GM12878 (cell line): ENCODE results near the gene RPL29. TPM values are rescaled to one million over a fixed set of nuclear protein-coding genes. Genes with fewer than 3 reads are reported as not detected.

Experiments used
- ATAC-seq: fragments of 200-7000 bp; cut with Tn5 transposase; 3 replicates; pipeline ENCODE4 v1.9.1; 2020; ENCODE audit warnings: mild to moderate bottlenecking, moderate library complexity
- BruUV-seq: library from RNA; stranded (reverse); fragments of 400-500 nt; replicated peaks from 2 replicates; lab custom pipeline; 2021; lab: Mats Ljungman, UMichigan
- CTCF ChIA-PET: fragments of 300-600 bp; sonication (Branson Sonifier 250); formaldehyde crosslinking; extraction: SDS; loops from one replicate; lab custom pipeline; 2021; ENCODE audit warnings: inconsistent platforms; lab: Yijun Ruan, JAX
- POLR2A ChIA-PET: fragments of 350-600 bp; formaldehyde crosslinking; extraction: SDS; loops from one replicate; lab custom pipeline; 2021; ENCODE audit warnings: inconsistent platforms; lab: Charles Lee
- RAD21 ChIA-PET: fragments of 300-600 bp; sonication (Branson Sonifier 250); formaldehyde crosslinking; loops from one replicate; lab custom pipeline; 2023; ENCODE audit warnings: antibody characterized with exemption; ENCODE audit not compliant: unreplicated experiment; lab: Charles Lee
- SMC1A ChIA-PET: fragments of 300-600 bp; sonication (Branson Sonifier 250); formaldehyde crosslinking; loops from one replicate; lab custom pipeline; 2023; ENCODE audit not compliant: unreplicated experiment, uncharacterized antibody; lab: Charles Lee
- DNase-seq: peaks from one replicate; pipeline ENCODE4 v3.0.0-alpha.2; 2011; ENCODE audit warnings: low read depth, low spot score
- FAIRE-seq: peaks from 3 replicates; lab custom pipeline; 2011; peaks lifted over from hg19 to GRCh38; lab: Jason Lieb, UNC
- H2AFZ ChIP-seq: 2 replicates; pipeline ENCODE4 v1.6.0; 2011; ENCODE audit warnings: low read depth, low read length, control low read depth; ENCODE audit not compliant: control insufficient read depth
- H3K27ac ChIP-seq: 2 replicates; pipeline ENCODE4 v1.5.1; 2011; ENCODE audit warnings: control low read depth; ENCODE audit not compliant: control insufficient read depth, insufficient read depth
- H3K27me3 ChIP-seq, 2 experiments: replicated peaks in 1 of 2; 2 replicates each; pipeline versions ENCODE4 v1.6.0 to v1.6.1; 2011; ENCODE audit warnings: low read length in 1 of 2; ENCODE audit not compliant: control insufficient read depth in 2 of 2, insufficient read depth in 2 of 2
- H3K36me3 ChIP-seq, 2 experiments: 2 replicates each; pipeline ENCODE4 v1.5.1; 2011; ENCODE audit warnings: low read length in 1 of 2; ENCODE audit not compliant: control insufficient read depth in 2 of 2, insufficient read depth in 2 of 2
- H3K4me1 ChIP-seq: 2 replicates; pipeline ENCODE4 v1.6.1; 2011; ENCODE audit warnings: mild to moderate bottlenecking, low read length, moderate library complexity, mixed read lengths; ENCODE audit not compliant: control insufficient read depth, insufficient read depth
- H3K4me2 ChIP-seq: 2 replicates; pipeline ENCODE4 v1.6.0; 2011; ENCODE audit warnings: control low read depth; ENCODE audit not compliant: control insufficient read depth, insufficient read depth
- H3K4me3 ChIP-seq: fragments of 200-600 bp; sonication (generic); 2 replicates; pipeline ENCODE4 v1.5.1; 2016
- H3K79me2 ChIP-seq: 2 replicates; pipeline ENCODE4 v1.6.0; 2011; ENCODE audit warnings: low read length; ENCODE audit not compliant: control insufficient read depth, insufficient read depth
- H3K9ac ChIP-seq: 2 replicates; pipeline ENCODE4 v1.8.0; 2011; ENCODE audit warnings: low read length, control low read depth, mixed read lengths; ENCODE audit not compliant: control insufficient read depth, insufficient read depth
- H3K9me3 ChIP-seq: replicated peaks from 3 replicates; pipeline ENCODE4 v1.5.1; 2011; ENCODE audit warnings: mild to moderate bottlenecking, low read length; ENCODE audit not compliant: control insufficient read depth, insufficient read depth
- H4K20me1 ChIP-seq: 2 replicates; pipeline ENCODE4 v1.6.0; 2011; ENCODE audit not compliant: control insufficient read depth, insufficient read depth
- DPF2 ChIP-seq: fragments of 450-650 bp; IDR thresholded peaks from 2 replicates; pipeline ENCODE4 v1.6.1; 2017; ENCODE audit warnings: mild to moderate bottlenecking
- FOXM1 ChIP-seq: IDR thresholded peaks from 2 replicates; pipeline ENCODE4 v1.6.1; 2012; ENCODE audit warnings: low read depth, mild to moderate bottlenecking, inconsistent platforms, low read length, moderate library complexity
- NFXL1 ChIP-seq: fragments of 450-650 bp; IDR thresholded peaks from 2 replicates; pipeline ENCODE4 v1.6.1; 2017; ENCODE audit warnings: antibody characterized with exemption, mild to moderate bottlenecking, borderline replicate concordance
- RELA ChIP-seq: fragments of 450-650 bp; IDR thresholded peaks from 2 replicates; pipeline ENCODE4 v1.8.0; 2014; ENCODE audit warnings: borderline replicate concordance; ENCODE audit not compliant: partially characterized antibody
- RFX5 ChIP-seq: IDR thresholded peaks from 2 replicates; pipeline ENCODE4 v1.6.1; 2011; ENCODE audit warnings: low read depth, low read length, improper control_type of control experiment
- RUNX3 ChIP-seq: IDR thresholded peaks from 2 replicates; pipeline ENCODE4 v1.6.1; 2012; ENCODE audit warnings: low read length, inconsistent platforms
- SMAD5 ChIP-seq: IDR thresholded peaks from 2 replicates; pipeline ENCODE4 v1.6.1; 2016; ENCODE audit warnings: antibody characterized with exemption, low read depth
- SMC3 ChIP-seq: IDR thresholded peaks from 2 replicates; pipeline ENCODE4 v1.6.1; 2011; ENCODE audit warnings: low read length, improper control_type of control experiment, borderline replicate concordance
- SREBF1 ChIP-seq: IDR thresholded peaks from 2 replicates; pipeline ENCODE4 v1.6.1; 2012; ENCODE audit warnings: mild to moderate bottlenecking, low read length
- TCF7 ChIP-seq: IDR thresholded peaks from 2 replicates; pipeline ENCODE4 v1.6.1; 2014; ENCODE audit warnings: antibody characterized with exemption, borderline replicate concordance
- ZNF217 ChIP-seq: fragments of 450-650 bp; IDR thresholded peaks from 2 replicates; pipeline ENCODE4 v1.6.1; 2017; ENCODE audit warnings: antibody characterized with exemption, mild to moderate bottlenecking
- ZNF24 ChIP-seq: fragments of 450-650 bp; IDR thresholded peaks from 2 replicates; pipeline ENCODE4 v1.6.1; 2017; ENCODE audit warnings: antibody characterized with exemption, mild to moderate bottlenecking
- ZNF274 ChIP-seq: IDR thresholded peaks from one replicate; pipeline ENCODE4 v1.8.0; 2011; ENCODE audit not compliant: insufficient read length, insufficient read depth
- WGBS: methylation state at CpG from one replicate; pipeline ENCODE4 v1.1.6; 2016; ENCODE audit warnings: low lambda C conversion rate; ENCODE audit not compliant: insufficient replicate concordance, insufficient coverage; ENCODE audit errors: missing lambda C conversion rate; 5-methylcytosine and 5-hydroxymethylcytosine counted together
- in situ Hi-C: fragments of 300-500 bp; cut with MboI; formaldehyde crosslinking; loops from 9 replicates; pipeline ENCODE4 v1.14.3; 2018; ENCODE audit warnings: mixed read lengths
- intact Hi-C: fragments of 100-400 bp; cut with micrococcal nuclease; formaldehyde crosslinking; loops from one replicate; pipeline ENCODE4 v1.14.2; 2022; ENCODE audit not compliant: unreplicated experiment
- polyA plus RNA-seq, 11 experiments: library from polyadenylated mRNA; depleted of rRNA in 4 of 11; unstranded in 6 of 11; stranded (reverse) in 5 of 11; fragments of >200 nt; fragmentation: Nextera tagmentation in 4 of 11; fragmentation: Illumina TruSeq in 1 of 11; extraction: Ambion mirVana in 4 of 11; extraction: Trizol in 1 of 11; gene quantifications; 1 replicate in 1 of 11; 2 replicates in 10 of 11; pipeline versions ENCODE4 v1.2.1 to v1.2.3, GENCODE V29; 2011 to 2016; ENCODE audit warnings: inconsistent platforms in 2 of 11, missing spikeins in 2 of 11, low read depth in 1 of 11
- total RNA-seq, 4 experiments: library from RNA; depleted of rRNA in 3 of 4; stranded (reverse); fragments of >200 nt in 3 of 4; fragmentation: Illumina TruSeq in 1 of 4; extraction: Trizol in 1 of 4; gene quantifications; 2 replicates each; pipeline versions ENCODE4 v1.2.1 to v1.2.3, GENCODE V29; 2013 to 2021
- TF ChIP-seq, protein P1 (sequence below): fragments of 450-650 bp; formaldehyde crosslinking; IDR thresholded peaks from 2 replicates; pipeline ENCODE4 v1.4.0; 2022; ENCODE audit warnings: mild to moderate bottlenecking, moderate library complexity
- TF ChIP-seq, protein P2 (sequence below): fragments of 450-650 bp; IDR thresholded peaks from 2 replicates; pipeline ENCODE4 v1.6.1; 2017; ENCODE audit warnings: borderline replicate concordance
- TF ChIP-seq, protein P3 (sequence below): IDR thresholded peaks from 2 replicates; pipeline ENCODE4 v1.6.1; 2012; ENCODE audit warnings: low read length, inconsistent platforms
- TF ChIP-seq, protein P4 (sequence below): IDR thresholded peaks from 2 replicates; pipeline ENCODE4 v1.6.1; 2012; ENCODE audit warnings: low read depth, low read length, improper control_type of control experiment
- TF ChIP-seq, protein P5 (sequence below): fragments of 450-650 bp; conservative IDR thresholded peaks from 2 replicates; pipeline ENCODE4 v1.6.1; 2017; ENCODE audit warnings: mild to moderate bottlenecking, moderate library complexity

Gene RPL29
- total and polyA plus RNA-seq, 10 of the 15 experiments (the other 5 are each of a cell fraction or from before 2014, with no cell fraction given): 1,053 to 2,477 (median 1,657) TPM

DNA sequence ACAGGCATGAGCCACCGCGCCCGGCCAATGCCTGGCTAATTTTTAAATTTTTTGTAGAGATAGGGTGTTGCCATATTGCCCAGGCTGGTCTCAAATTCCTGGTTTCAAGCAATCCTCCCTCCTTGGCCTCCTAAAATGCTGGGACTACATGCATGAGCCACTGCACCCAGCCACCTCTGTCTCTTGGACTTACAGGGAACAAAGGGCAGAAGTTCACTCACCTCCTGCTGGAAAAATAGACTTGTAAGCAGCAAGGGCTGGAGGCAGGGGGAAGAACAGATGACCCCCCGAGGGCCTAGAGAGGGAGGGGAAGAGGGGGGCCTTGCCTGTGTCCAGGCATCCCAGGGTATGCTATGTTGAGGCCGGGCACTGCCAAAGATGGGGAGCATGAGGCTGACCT lies 38.5 kb upstream of the RPL29 start:
- BruUV-seq: no TSS peak
- FAIRE-seq: no peak
- TF ChIP-seq SREBF1 (no peak), FOXM1 (no peak), TCF7 (no peak), ZNF24 (no peak), SMC3 (no peak), RELA (no peak), DPF2 (no peak), SMAD5 (no peak), ZNF274 (no peak), ZNF217 (no peak), RFX5 (no peak), NFXL1 (no peak), RUNX3 (no peak)
- TF ChIP-seq, protein P1, sequence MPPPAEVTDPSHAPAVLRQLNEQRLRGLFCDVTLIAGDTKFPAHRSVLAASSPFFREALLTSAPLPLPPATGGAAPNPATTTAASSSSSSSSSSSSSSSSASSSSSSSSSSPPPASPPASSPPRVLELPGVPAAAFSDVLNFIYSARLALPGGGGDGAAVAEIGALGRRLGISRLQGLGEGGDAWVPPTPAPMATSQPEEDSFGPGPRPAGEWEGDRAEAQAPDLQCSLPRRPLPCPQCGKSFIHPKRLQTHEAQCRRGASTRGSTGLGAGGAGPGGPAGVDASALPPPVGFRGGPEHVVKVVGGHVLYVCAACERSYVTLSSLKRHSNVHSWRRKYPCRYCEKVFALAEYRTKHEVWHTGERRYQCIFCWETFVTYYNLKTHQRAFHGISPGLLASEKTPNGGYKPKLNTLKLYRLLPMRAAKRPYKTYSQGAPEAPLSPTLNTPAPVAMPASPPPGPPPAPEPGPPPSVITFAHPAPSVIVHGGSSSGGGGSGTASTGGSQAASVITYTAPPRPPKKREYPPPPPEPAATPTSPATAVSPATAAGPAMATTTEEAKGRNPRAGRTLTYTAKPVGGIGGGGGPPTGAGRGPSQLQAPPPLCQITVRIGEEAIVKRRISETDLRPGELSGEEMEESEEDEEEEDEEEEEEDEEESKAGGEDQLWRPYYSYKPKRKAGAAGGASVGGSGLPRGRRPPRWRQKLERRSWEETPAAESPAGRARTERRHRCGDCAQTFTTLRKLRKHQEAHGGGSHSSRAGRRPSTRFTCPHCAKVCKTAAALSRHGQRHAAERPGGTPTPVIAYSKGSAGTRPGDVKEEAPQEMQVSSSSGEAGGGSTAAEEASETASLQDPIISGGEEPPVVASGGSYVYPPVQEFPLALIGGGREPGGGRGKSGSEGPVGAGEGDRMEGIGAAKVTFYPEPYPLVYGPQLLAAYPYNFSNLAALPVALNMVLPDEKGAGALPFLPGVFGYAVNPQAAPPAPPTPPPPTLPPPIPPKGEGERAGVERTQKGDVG (CRISPR knock-in tag): no peak
- TF ChIP-seq, protein P2, sequence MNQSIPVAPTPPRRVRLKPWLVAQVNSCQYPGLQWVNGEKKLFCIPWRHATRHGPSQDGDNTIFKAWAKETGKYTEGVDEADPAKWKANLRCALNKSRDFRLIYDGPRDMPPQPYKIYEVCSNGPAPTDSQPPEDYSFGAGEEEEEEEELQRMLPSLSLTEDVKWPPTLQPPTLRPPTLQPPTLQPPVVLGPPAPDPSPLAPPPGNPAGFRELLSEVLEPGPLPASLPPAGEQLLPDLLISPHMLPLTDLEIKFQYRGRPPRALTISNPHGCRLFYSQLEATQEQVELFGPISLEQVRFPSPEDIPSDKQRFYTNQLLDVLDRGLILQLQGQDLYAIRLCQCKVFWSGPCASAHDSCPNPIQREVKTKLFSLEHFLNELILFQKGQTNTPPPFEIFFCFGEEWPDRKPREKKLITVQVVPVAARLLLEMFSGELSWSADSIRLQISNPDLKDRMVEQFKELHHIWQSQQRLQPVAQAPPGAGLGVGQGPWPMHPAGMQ: no peak
- TF ChIP-seq, protein P3, sequence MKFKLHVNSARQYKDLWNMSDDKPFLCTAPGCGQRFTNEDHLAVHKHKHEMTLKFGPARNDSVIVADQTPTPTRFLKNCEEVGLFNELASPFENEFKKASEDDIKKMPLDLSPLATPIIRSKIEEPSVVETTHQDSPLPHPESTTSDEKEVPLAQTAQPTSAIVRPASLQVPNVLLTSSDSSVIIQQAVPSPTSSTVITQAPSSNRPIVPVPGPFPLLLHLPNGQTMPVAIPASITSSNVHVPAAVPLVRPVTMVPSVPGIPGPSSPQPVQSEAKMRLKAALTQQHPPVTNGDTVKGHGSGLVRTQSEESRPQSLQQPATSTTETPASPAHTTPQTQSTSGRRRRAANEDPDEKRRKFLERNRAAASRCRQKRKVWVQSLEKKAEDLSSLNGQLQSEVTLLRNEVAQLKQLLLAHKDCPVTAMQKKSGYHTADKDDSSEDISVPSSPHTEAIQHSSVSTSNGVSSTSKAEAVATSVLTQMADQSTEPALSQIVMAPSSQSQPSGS: no peak
- TF ChIP-seq, protein P4, sequence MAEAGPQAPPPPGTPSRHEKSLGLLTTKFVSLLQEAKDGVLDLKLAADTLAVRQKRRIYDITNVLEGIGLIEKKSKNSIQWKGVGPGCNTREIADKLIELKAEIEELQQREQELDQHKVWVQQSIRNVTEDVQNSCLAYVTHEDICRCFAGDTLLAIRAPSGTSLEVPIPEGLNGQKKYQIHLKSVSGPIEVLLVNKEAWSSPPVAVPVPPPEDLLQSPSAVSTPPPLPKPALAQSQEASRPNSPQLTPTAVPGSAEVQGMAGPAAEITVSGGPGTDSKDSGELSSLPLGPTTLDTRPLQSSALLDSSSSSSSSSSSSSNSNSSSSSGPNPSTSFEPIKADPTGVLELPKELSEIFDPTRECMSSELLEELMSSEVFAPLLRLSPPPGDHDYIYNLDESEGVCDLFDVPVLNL: no peak
- TF ChIP-seq, protein P5, sequence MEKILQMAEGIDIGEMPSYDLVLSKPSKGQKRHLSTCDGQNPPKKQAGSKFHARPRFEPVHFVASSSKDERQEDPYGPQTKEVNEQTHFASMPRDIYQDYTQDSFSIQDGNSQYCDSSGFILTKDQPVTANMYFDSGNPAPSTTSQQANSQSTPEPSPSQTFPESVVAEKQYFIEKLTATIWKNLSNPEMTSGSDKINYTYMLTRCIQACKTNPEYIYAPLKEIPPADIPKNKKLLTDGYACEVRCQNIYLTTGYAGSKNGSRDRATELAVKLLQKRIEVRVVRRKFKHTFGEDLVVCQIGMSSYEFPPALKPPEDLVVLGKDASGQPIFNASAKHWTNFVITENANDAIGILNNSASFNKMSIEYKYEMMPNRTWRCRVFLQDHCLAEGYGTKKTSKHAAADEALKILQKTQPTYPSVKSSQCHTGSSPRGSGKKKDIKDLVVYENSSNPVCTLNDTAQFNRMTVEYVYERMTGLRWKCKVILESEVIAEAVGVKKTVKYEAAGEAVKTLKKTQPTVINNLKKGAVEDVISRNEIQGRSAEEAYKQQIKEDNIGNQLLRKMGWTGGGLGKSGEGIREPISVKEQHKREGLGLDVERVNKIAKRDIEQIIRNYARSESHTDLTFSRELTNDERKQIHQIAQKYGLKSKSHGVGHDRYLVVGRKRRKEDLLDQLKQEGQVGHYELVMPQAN: no peak

More for the DNA sequence above, 38.5 kb upstream of the RPL29 start:
- Histone ChIP-seq H3K9me3 (no peaks in the 10 kb centered on the region; the same call in 2 of the 3 replicates), H3K36me3 (no peaks in the 10 kb centered on the region), H2AFZ (no peak overlapping the region), H3K79me2 (no peaks in the 10 kb centered on the region), H3K4me3 (no peak overlapping the region), H3K4me2 (no peak overlapping the region), H4K20me1 (no peaks in the 10 kb centered on the region), H3K4me1 (peaks cover 7% of the 10 kb centered on the region; the same call in 1 of the 2 replicates), H3K27ac (no peak overlapping the region), H3K27me3 (no peaks in the 10 kb centered on the region), H3K9ac (no peak overlapping the region)
- no peak for DNase-seq
- ChIA-PET CTCF (no interaction called here), SMC1A (no interaction called here), POLR2A (no interaction called here), RAD21 (no interaction called here)
- intact Hi-C loops (no loop called here), in situ Hi-C loops (no loop called here)
- no peak for ATAC-seq
- WGBS: 80% methylated on average over 5 of the region's 5 CpGs
